Spinal cord (tissue), 10 donors: ENCODE data around the gene LOXHD1. TPM values are rescaled to one million over a fixed set of nuclear protein-coding genes. Genes with fewer than 3 reads are reported as not detected.

Source experiments
- DNase-seq, 6 donors: peaks; one replicate each; pipeline versions ENCODE4 v3.0.0 to v3.0.0-alpha.2; 2013 to 2015; ENCODE audit warnings: low spot score in 6 of 6, low read depth in 4 of 6
- H3K27ac ChIP-seq: one replicate; pipeline ENCODE4 v1.5.1; 2013; ENCODE audit warnings: low read depth, low read length, control low read depth
- H3K27me3 ChIP-seq: one replicate; pipeline ENCODE4 v1.6.1; 2013; ENCODE audit warnings: low read length; ENCODE audit not compliant: control insufficient read depth, insufficient read depth
- H3K36me3 ChIP-seq: one replicate; pipeline ENCODE4 v1.6.1; 2013; ENCODE audit warnings: low read length; ENCODE audit not compliant: control insufficient read depth, insufficient read depth
- H3K4me1 ChIP-seq: one replicate; pipeline ENCODE4 v1.6.1; 2013; ENCODE audit warnings: low read length; ENCODE audit not compliant: control insufficient read depth, insufficient read depth
- H3K4me3 ChIP-seq: one replicate; pipeline ENCODE4 v1.5.1; 2013; ENCODE audit warnings: low read depth, low read length, control low read depth
- H3K9me3 ChIP-seq: one replicate; pipeline ENCODE4 v1.6.1; 2013; ENCODE audit warnings: low read length; ENCODE audit not compliant: control insufficient read depth, insufficient read depth
- WGBS: methylation state at CpG from one replicate; pipeline ENCODE4 v1.1.5; 2013; ENCODE audit warnings: missing lambda C conversion rate; ENCODE audit not compliant: insufficient coverage; 5-methylcytosine and 5-hydroxymethylcytosine counted together
- polyA plus RNA-seq, 2 donors: library from polyadenylated mRNA; unstranded; fragments of 120-200 nt; gene quantifications; one replicate each; pipeline ENCODE4 v1.2.1, GENCODE V29; 2013; ENCODE audit not compliant: insufficient read length in 2 of 2
- total RNA-seq, 2 donors: library from RNA; depleted of rRNA in 1 of 2; stranded (reverse); fragments of 120-200 nt in 1 of 2; fragments of >200 nt in 1 of 2; gene quantifications; one replicate each; pipeline versions ENCODE4 v1.2.3 to v1.2.4, GENCODE V29; 2013 to 2014
- donor health status: healthy.

Gene LOXHD1
- total and polyA plus RNA-seq, 4 donors: 0.14 to 0.29 (median 0.21) TPM

- Histone ChIP-seq H3K36me3 (no peaks in the 10 kb centered on the region), H3K4me1 (peaks cover 4% of the 10 kb centered on the region), H3K27ac (no peak overlapping the region), H3K9me3 (no peaks in the 10 kb centered on the region), H3K4me3 (no peak overlapping the region), H3K27me3 (no peaks in the 10 kb centered on the region)
- WGBS: 37% methylated on average over 5 of the region's 9 CpGs
- peak in 5 of 6 donors; percentile 51 to 94 (median 62) for DNase-seq
Measured at GRCh38 chr18:46481048-46481846, 175.8 kb downstream of the LOXHD1 start.

- Histone ChIP-seq H3K36me3 (no peaks in the 10 kb centered on the region), H3K9me3 (no peaks in the 10 kb centered on the region), H3K4me1 (peaks cover 4% of the 10 kb centered on the region), H3K27ac (no peak overlapping the region), H3K4me3 (no peak overlapping the region), H3K27me3 (no peaks in the 10 kb centered on the region)
- DNase-seq: peak in 1 of 6 donors; percentile 95
- WGBS: no CpG with 5 or more reads among the region's 5 CpGs
Measured at GRCh38 chr18:46480226-46480625, 176.8 kb downstream of the LOXHD1 start.

- Histone ChIP-seq H3K27me3 (no peaks in the 10 kb centered on the region), H3K4me3 (no peak overlapping the region), H3K36me3 (no peaks in the 10 kb centered on the region), H3K27ac (no peak overlapping the region), H3K9me3 (no peaks in the 10 kb centered on the region), H3K4me1 (no peaks in the 10 kb centered on the region)
- DNase-seq: no peak
- 90% methylated on average over 2 of the region's 2 CpGs for WGBS
Measured at GRCh38 chr18:46478796-46479195, 178.2 kb downstream of the LOXHD1 start.

- Histone ChIP-seq H3K27ac (no peak overlapping the region), H3K4me3 (no peak overlapping the region), H3K9me3 (no peaks in the 10 kb centered on the region), H3K36me3 (no peaks in the 10 kb centered on the region), H3K27me3 (no peaks in the 10 kb centered on the region), H3K4me1 (no peaks in the 10 kb centered on the region)
- WGBS: 81% methylated on average over 16 of the region's 21 CpGs
- no peak for DNase-seq
Measured at GRCh38 chr18:46477425-46478011, 179.5 kb downstream of the LOXHD1 start.

GRCh38 chr18:46475390-46475752, 181.6 kb downstream of the LOXHD1 start:
- 97% methylated on average over 4 of the region's 4 CpGs for WGBS
- H3K36me3 ChIP-seq: no peaks in the 10 kb centered on the region
- no peak overlapping the region for H3K4me3 ChIP-seq
- no peak for DNase-seq
- no peaks in the 10 kb centered on the region for H3K9me3 ChIP-seq
- no peak overlapping the region for H3K27ac ChIP-seq
- H3K4me1 ChIP-seq: no peaks in the 10 kb centered on the region
- no peaks in the 10 kb centered on the region for H3K27me3 ChIP-seq

- no peak overlapping the region for H3K27ac ChIP-seq
- DNase-seq: no peak
- no peaks in the 10 kb centered on the region for H3K27me3 ChIP-seq
- 73% methylated on average over 13 of the region's 14 CpGs for WGBS
- no peaks in the 10 kb centered on the region for H3K4me1 ChIP-seq
- no peak overlapping the region for H3K4me3 ChIP-seq
- no peaks in the 10 kb centered on the region for H3K36me3 ChIP-seq
- H3K9me3 ChIP-seq: no peaks in the 10 kb centered on the region
Measured at GRCh38 chr18:46474487-46475389, 182.3 kb downstream of the LOXHD1 start.

- peaks cover 9% of the 10 kb centered on the region for H3K4me1 ChIP-seq
- 95% methylated on average over 3 of the region's 3 CpGs for WGBS
- H3K36me3 ChIP-seq: no peaks in the 10 kb centered on the region
- H3K27ac ChIP-seq: no peak overlapping the region
- no peaks in the 10 kb centered on the region for H3K9me3 ChIP-seq
- H3K27me3 ChIP-seq: no peaks in the 10 kb centered on the region
- no peak for DNase-seq
- no peak overlapping the region for H3K4me3 ChIP-seq
Measured at GRCh38 chr18:46471809-46472498, 185.1 kb downstream of the LOXHD1 start.

GRCh38 chr18:46470714-46471113, 186.3 kb downstream of the LOXHD1 start:
- 88% methylated on average over 2 of the region's 3 CpGs for WGBS
- no peaks in the 10 kb centered on the region for H3K9me3 ChIP-seq
- no peaks in the 10 kb centered on the region for H3K27me3 ChIP-seq
- no peak overlapping the region for H3K4me3 ChIP-seq
- DNase-seq: no peak
- no peak overlapping the region for H3K27ac ChIP-seq
- H3K4me1 ChIP-seq: peaks cover 14% of the 10 kb centered on the region
- H3K36me3 ChIP-seq: no peaks in the 10 kb centered on the region

- Histone ChIP-seq H3K36me3 (no peaks in the 10 kb centered on the region), H3K4me3 (no peak overlapping the region)
- peak in 2 of 6 donors; percentile 50 to 89 for DNase-seq
Measured at GRCh38 chr18:46469186-46469915, 187.7 kb downstream of the LOXHD1 start.

More at GRCh38 chr18:46469186-46469915, 187.7 kb downstream of the LOXHD1 start:
- no peak overlapping the region for H3K27ac ChIP-seq
- H3K9me3 ChIP-seq: no peaks in the 10 kb centered on the region
- H3K27me3 ChIP-seq: no peaks in the 10 kb centered on the region
- H3K4me1 ChIP-seq: peaks cover 17% of the 10 kb centered on the region
- WGBS: 65% methylated on average over 2 of the region's 3 CpGs
